ENCODE data around the gene TTN.

TTN gene

DNA sequence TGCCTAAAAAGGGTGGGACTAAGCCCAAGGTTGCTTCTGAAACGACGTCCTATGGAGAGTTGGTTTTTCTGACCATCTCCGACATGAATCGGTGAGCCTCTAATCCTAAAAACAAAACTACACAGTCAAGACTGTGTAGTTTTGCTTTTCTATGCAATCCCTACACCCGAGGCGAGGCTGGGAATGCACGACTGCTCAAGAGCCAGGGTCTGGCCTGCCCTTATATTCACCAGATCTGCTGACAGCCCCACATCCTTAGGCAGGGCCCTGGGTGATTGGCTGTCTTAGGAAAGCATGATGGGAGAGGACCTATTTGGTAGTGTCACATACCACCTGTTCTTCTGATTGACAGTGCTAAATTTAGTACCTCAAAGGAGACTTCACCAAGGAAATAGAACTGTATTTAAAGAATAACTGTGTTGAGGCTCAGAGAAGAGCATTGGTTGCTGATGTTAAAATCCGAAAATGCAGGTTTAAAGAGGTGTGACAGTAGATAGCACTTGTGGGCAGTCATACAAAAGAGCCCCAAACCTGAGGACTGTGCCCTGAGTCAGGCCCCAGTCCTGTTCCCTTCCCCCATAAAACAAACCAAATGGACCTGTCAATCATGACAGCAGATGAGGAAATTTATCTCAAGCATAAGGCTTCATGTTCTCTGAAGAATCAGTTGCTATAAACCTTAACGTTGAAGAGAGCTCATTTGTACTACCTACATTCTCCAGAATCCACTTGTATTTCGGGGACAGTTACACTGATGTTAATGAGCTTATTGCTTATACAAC lies at the start of gene TTN:
TSS of gene TTN (minus strand) at position 197 of the 782 bp plus-strand sequence. CDS start 2,781 bp downstream, outside the sequence.
- no peak within 1 kb of the TSS for H3K4me3 Mint-ChIP-seq
- no peaks in the 10 kb centered on the region for H3K4me1 Mint-ChIP-seq
- H3K27me3 Mint-ChIP-seq = no peaks in the 10 kb centered on the region
- H3K27ac Mint-ChIP-seq = no peak within 1 kb of the TSS
- DNase-seq = no peak
- no peaks in the 10 kb centered on the region for H3K9me3 Mint-ChIP-seq
- no peaks in the 10 kb centered on the region for H3K36me3 Mint-ChIP-seq
- CTCF ChIA-PET = interaction anchor here (1.2 to 1.4 kb wide), 2 partner anchors 13 to 322 kb away, joined by 3 to 4 read pairs; no protein-coding TSS in a partner anchor

DNA sequence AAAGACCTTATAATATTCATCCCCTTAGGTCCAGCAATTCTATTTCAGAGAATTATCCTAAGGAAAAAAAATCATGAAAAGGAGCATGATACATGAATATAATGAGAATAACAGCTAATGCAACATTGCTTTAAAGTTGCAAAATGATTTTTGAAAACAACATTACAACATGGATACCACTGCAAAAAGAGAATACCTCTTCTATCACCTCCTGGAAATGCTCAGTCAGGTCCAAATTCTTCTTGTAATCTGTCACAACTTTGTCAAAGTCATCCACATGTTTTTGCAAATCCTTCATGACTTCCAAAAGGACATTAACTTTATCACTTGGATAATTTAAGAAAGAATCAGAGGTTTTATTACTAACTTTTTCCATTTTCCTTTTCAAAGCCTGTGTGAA lies 47.9 kb upstream of the TTN start:
- peaks cover 4% of the 10 kb centered on the region for H3K27me3 Mint-ChIP-seq
- no peaks in the 10 kb centered on the region for H3K4me1 Mint-ChIP-seq
- no peaks in the 10 kb centered on the region for H3K36me3 Mint-ChIP-seq
- no peak for DNase-seq
- H3K27ac Mint-ChIP-seq = no peak overlapping the region
- no peaks in the 10 kb centered on the region for H3K9me3 Mint-ChIP-seq
- CTCF ChIA-PET = interaction anchor here (0.6 kb wide), 1 partner anchor 92 kb away, joined by 3 read pairs; no protein-coding TSS in a partner anchor
- H3K4me3 Mint-ChIP-seq = no peak overlapping the region

DNA sequence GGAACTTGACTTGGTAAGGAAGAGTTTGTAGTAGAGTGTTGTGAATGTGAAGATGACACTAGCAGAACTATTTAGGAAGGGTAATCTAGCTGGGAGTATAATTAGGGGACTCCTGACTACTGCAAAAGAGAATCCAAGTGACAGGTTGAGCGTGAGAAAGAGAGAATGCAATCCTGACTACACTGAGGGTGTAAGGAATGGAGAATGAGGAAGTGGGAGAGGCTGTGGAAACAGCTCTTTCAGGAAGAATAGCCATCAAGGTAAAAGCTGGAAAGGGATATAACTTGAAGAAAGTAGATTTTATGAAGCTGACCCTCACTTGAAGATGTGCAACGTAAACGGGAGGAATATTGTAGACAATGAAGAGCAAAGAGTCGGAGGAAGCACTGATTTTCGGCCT lies 41.1 kb upstream of the TTN start:
- Mint-ChIP-seq H3K36me3 (no peaks in the 10 kb centered on the region), H3K27ac (no peak overlapping the region), H3K4me3 (no peak overlapping the region), H3K27me3 (no peaks in the 10 kb centered on the region), H3K9me3 (no peaks in the 10 kb centered on the region), H3K4me1 (no peaks in the 10 kb centered on the region)
- CTCF ChIA-PET = no interaction called here
- no peak for DNase-seq

DNA sequence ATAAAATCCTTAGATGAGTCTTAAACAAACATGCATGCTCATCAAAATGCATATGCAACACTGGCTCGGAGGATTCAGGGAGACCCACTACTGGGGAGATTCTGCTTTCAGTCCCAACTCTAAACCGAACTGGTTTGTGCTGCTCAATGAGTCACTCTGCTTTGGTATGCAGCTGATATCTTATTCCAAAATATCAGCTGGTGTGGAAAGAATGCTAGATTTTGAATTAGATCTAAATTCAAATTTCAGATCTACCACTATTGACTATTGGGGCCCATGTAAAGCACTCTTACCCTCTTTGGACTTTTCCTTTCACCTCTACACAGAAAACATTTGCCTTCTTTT lies 39.2 kb upstream of the TTN start:
- Mint-ChIP-seq H3K36me3 (no peaks in the 10 kb centered on the region), H3K4me1 (no peaks in the 10 kb centered on the region), H3K9me3 (no peaks in the 10 kb centered on the region), H3K27ac (no peak overlapping the region), H3K27me3 (no peaks in the 10 kb centered on the region), H3K4me3 (no peak overlapping the region)
- no peak for DNase-seq
- CTCF ChIA-PET = no interaction called here

DNA sequence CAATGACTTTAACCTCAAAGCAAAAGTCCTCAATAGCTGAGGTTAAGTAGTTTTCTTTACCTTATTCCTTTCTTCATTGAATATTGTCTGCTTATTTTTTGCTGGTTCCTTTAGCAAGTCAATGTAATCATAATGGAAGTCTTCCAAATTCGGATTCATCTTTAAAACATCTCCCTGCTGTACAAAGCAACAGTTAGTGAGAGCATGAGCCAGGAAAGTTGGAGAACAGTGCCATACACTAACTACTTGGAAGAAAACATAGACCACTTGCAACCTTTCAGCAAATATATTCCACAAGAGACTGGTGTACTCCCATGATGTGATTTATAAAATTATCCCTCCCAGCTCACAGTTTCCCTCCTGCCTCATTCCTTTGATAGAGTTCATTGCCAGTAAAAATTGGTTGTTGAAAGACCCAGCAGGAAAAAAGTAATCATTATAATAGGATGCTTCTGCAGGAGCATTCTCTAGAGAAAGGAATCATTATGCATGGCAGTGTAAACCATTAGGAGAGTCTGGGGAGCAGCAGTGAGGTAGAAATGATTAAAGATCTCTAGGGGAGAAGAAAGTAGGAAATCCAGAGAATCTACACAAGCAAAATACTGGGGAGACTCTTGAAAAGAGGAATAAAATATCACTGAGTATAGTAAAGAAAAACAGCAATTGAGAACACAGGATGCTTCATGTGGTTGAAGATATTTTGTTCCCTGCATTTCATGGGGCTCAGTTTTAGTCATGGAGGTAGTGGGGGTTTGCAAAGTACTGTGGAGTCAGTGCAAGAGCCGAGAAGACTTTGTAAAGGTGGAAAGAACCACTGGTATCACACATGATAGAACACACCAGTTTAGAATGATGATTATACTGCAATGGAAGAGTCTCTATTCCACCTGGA lies 38.6 kb upstream of the TTN start:
- CTCF ChIA-PET = interaction anchor here (2.2 kb wide), 1 partner anchor 51 kb away, joined by 10 read pairs; no protein-coding TSS in a partner anchor
- DNase-seq = no peak
- H3K27ac Mint-ChIP-seq = no peak overlapping the region
- no peaks in the 10 kb centered on the region for H3K4me1 Mint-ChIP-seq
- H3K9me3 Mint-ChIP-seq = no peaks in the 10 kb centered on the region
- H3K36me3 Mint-ChIP-seq = no peaks in the 10 kb centered on the region
- H3K27me3 Mint-ChIP-seq = no peaks in the 10 kb centered on the region
- no peak overlapping the region for H3K4me3 Mint-ChIP-seq

DNA sequence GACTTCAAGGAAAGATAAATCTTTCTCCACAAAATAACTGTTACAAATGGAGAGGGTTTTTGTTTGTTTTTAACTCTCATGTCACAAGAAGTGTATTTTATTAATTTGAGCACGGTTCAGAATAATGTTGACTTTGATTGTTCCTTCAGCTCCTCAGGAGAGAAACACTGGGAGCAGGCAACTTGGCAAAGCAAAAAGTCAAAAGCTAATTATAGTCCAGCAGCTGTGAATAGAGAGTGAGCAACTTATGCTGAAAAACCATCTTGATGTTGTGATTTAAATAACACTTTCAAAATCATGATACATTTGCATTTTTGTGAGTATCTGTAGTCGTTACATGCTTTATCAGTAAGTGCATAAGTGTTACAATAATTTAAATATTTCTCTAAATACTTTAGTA lies 37.5 kb upstream of the TTN start:
- H3K4me1 Mint-ChIP-seq = no peaks in the 10 kb centered on the region
- H3K36me3 Mint-ChIP-seq = peaks cover 4% of the 10 kb centered on the region
- CTCF ChIA-PET = interaction anchor here (2.2 kb wide), 1 partner anchor 50 kb away, joined by 10 read pairs; no protein-coding TSS in a partner anchor
- no peak overlapping the region for H3K4me3 Mint-ChIP-seq
- H3K27ac Mint-ChIP-seq = no peak overlapping the region
- no peak for DNase-seq
- no peaks in the 10 kb centered on the region for H3K9me3 Mint-ChIP-seq
- H3K27me3 Mint-ChIP-seq = no peaks in the 10 kb centered on the region

DNA sequence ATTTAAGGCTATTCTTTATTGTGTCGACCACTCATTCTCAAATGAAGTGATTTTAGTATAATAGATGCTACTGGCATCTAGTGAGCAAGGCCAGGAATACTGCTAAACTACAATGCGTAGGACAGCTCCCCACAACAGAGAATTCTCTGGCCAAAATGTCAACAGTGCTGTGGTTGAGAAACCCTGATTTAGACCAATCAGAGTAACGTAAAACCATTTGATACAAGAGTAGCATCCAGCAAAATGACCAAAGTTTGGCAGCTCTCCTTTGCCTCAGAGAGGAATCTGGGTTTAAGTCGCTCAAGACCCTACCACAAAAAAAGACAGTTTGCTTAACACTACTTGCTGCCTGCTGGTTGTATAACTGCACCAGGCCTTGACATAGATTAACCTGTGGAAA lies 37.0 kb upstream of the TTN start:
- peaks cover 5% of the 10 kb centered on the region for H3K36me3 Mint-ChIP-seq
- H3K9me3 Mint-ChIP-seq = no peaks in the 10 kb centered on the region
- H3K4me1 Mint-ChIP-seq = no peaks in the 10 kb centered on the region
- H3K27me3 Mint-ChIP-seq = no peaks in the 10 kb centered on the region
- H3K27ac Mint-ChIP-seq = no peak overlapping the region
- H3K4me3 Mint-ChIP-seq = no peak overlapping the region
- CTCF ChIA-PET = interaction anchor here (2.2 kb wide), 1 partner anchor 49 kb away, joined by 10 read pairs; no protein-coding TSS in a partner anchor
- DNase-seq = no peak

DNA sequence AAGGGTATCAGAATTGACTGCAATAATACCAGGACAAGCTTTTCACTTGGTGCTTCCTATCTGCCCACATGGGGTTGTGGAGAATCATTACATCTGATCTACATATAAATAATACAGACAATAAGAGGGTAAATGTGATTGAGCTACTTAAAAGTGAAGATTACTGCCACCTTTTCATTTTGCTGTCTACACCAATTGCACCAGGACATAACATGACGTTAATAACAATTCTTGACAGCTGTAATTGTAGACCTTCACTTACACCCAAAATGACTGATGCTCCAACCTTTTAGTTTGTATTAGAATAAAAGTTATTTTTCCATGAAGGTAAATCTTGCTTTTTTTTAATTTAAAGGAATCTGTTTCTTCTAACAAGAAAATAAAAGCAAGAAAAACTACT lies 36.5 kb upstream of the TTN start:
- Mint-ChIP-seq H3K27me3 (no peaks in the 10 kb centered on the region), H3K4me3 (no peak overlapping the region), H3K9me3 (no peaks in the 10 kb centered on the region), H3K27ac (no peak overlapping the region), H3K36me3 (peaks cover 5% of the 10 kb centered on the region), H3K4me1 (no peaks in the 10 kb centered on the region)
- no peak for DNase-seq
- CTCF ChIA-PET = interaction anchor here (2.2 kb wide), 1 partner anchor 49 kb away, joined by 10 read pairs; no protein-coding TSS in a partner anchor

DNA sequence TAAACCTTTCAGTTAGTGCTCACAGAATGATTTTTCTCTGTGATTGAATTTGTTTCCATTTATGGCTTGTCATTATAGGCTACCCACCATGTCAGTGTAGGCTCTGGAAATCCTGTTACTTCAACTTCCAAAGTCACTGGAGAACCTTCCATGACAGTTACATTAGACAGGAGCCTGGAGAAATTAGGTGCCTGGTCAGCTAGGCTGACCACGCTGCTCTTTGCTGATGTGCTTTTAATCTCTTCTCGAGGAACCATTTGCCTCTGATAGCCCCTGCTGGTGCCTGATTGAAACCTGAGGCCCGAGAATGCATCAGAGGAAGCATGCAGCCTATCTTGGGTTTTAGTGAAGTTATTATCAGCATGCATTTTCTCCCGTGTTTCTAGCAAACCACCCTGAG lies 29.6 kb upstream of the TTN start:
- no peaks in the 10 kb centered on the region for H3K4me1 Mint-ChIP-seq
- H3K27me3 Mint-ChIP-seq = no peaks in the 10 kb centered on the region
- CTCF ChIA-PET = no interaction called here
- no peak for DNase-seq
- H3K27ac Mint-ChIP-seq = no peak overlapping the region
- H3K4me3 Mint-ChIP-seq = no peak overlapping the region
- H3K36me3 Mint-ChIP-seq = peaks cover 5% of the 10 kb centered on the region
- H3K9me3 Mint-ChIP-seq = no peaks in the 10 kb centered on the region

DNA sequence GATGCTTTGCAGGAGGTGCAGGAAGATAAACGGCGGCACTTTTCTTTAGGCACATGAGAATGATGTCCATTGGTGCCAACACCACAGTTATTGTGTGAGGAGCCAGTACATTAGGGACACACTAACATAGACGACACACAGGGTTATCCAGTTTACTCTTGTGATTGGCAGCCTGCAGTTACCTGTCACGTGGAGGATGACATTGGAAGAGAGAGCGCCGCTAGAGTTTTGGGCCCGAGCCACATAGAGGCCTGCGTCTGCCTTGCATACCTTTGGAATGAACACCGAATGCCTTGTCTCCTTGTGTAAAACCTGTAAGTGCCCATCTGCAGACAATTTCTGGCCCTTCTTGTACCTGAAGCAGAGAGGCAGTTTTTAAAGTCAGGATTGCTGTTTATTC lies 26.9 kb upstream of the TTN start:
- no peak for DNase-seq
- no peak overlapping the region for H3K4me3 Mint-ChIP-seq
- H3K27me3 Mint-ChIP-seq = no peaks in the 10 kb centered on the region
- no peak overlapping the region for H3K27ac Mint-ChIP-seq
- no peaks in the 10 kb centered on the region for H3K9me3 Mint-ChIP-seq
- H3K4me1 Mint-ChIP-seq = peaks cover 11% of the 10 kb centered on the region
- CTCF ChIA-PET = no interaction called here
- H3K36me3 Mint-ChIP-seq = no peaks in the 10 kb centered on the region

DNA sequence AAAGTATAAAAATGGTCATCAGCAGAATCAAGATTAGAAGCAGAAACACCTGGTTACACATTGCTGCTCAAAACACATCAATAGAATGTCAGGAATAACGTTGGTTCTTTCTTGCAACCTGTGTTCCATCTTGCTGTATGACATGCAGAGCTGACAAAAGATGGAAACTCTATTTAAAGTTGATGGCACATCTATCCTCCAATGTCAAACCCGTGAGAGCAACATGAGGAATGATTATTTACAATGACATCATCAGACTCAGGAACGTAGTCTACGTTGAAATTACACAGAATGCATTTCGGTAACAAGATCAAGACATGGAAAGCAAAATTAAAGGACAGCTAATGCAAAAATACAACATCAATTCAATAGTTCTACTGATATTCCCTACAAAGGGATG lies 26.2 kb upstream of the TTN start:
- H3K36me3 Mint-ChIP-seq = no peaks in the 10 kb centered on the region
- H3K4me1 Mint-ChIP-seq = peaks cover 17% of the 10 kb centered on the region
- H3K27ac Mint-ChIP-seq = no peak overlapping the region
- no peaks in the 10 kb centered on the region for H3K27me3 Mint-ChIP-seq
- DNase-seq = no peak
- H3K9me3 Mint-ChIP-seq = no peaks in the 10 kb centered on the region
- CTCF ChIA-PET = interaction anchor here (1.0 kb wide), 1 partner anchor 21 kb away, joined by 4 read pairs; no protein-coding TSS in a partner anchor
- no peak overlapping the region for H3K4me3 Mint-ChIP-seq

DNA sequence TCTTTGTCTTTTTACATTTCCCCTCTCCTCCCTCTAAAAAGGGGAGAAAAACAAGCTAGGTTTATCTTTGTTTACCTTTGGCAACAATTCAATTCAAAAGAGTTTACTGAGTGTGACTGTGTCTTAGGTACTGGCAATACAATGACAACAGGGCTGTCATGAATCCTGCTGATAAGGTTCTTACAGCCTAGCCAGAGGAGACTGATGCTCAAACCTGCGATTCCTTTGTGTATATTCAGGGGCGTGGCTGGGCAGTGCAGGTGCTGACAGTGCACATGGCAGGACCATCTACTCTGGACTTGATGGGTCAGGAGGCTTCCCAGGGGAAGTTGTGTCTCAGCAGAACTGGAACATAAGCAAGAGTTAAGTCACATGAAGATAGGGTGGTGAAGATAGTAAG lies 23.2 kb upstream of the TTN start:
- Mint-ChIP-seq H3K9me3 (no peaks in the 10 kb centered on the region), H3K27me3 (no peaks in the 10 kb centered on the region), H3K4me3 (no peak overlapping the region), H3K27ac (no peak overlapping the region), H3K4me1 (peaks cover 17% of the 10 kb centered on the region), H3K36me3 (no peaks in the 10 kb centered on the region)
- CTCF ChIA-PET = no interaction called here
- no peak for DNase-seq

DNA sequence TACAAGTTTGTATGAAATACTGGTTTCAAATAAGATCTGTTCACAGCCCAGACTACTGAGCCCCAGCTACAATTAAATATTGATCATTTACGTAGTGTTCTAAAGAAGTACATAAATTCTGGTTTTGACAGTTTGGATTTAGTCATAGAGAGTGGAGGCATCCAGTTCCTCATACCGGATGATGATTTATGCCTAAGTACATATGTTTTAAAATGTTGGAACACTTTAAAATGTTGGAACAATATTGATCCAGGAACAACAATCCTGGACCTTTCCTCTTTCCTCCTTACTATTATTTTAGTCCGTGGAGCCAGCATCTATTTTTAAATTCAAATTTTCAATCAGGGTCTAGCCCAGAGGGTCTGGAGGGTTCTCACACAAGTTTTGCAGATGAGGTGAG lies 22.8 kb upstream of the TTN start:
- no peak overlapping the region for H3K4me3 Mint-ChIP-seq
- no peak for DNase-seq
- no peaks in the 10 kb centered on the region for H3K27me3 Mint-ChIP-seq
- no peak overlapping the region for H3K27ac Mint-ChIP-seq
- H3K9me3 Mint-ChIP-seq = no peaks in the 10 kb centered on the region
- no peaks in the 10 kb centered on the region for H3K36me3 Mint-ChIP-seq
- H3K4me1 Mint-ChIP-seq = peaks cover 17% of the 10 kb centered on the region
- CTCF ChIA-PET = no interaction called here

DNA sequence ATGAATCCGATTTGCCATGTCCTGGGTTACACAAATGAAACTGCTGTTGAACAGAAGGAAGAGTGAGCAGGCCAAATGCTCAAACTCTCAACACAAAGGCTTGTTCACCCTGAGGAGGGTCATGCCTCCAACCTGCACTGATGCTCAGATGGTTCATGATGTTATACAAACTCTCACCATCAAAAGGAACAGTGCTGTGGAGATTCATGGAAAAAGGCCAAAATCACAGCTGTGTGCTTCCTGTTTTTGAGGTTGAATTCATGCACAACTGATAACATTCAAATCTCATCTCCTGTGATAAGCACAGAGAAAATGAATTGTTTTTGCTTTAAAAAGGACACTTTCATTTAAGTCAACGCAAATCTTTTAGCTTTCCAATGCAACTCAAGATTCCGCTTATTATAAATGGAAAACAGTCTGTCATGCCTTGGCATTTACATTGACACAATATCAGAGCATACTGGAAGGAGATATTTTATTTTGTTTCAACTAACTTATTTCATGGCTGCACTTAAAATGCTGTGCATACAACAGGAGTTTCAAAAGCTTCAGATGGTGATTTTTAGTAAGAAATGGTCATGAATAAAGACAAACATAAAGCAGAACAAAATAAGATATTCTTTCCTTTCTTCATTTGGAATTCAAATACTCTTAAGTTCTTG lies 22.2 kb upstream of the TTN start:
- H3K27me3 Mint-ChIP-seq = no peaks in the 10 kb centered on the region
- no peaks in the 10 kb centered on the region for H3K36me3 Mint-ChIP-seq
- no peak for DNase-seq
- peaks cover 17% of the 10 kb centered on the region for H3K4me1 Mint-ChIP-seq
- H3K4me3 Mint-ChIP-seq = no peak overlapping the region
- CTCF ChIA-PET = no interaction called here
- peak overlapping the region; percentile 25 for H3K27ac Mint-ChIP-seq
- H3K9me3 Mint-ChIP-seq = no peaks in the 10 kb centered on the region

All from activated naive CD4-positive, alpha-beta T cell treated with anti-CD3 and anti-CD28 coated beads, Interleukin-2, amount 10 ng/mL, durations not matched to agents 7 days and 5 days (primary cell).